ENCODE results near the gene CTF1. TPM values are rescaled to one million over a fixed set of nuclear protein-coding genes. Genes with fewer than 3 reads are reported as not detected.

The CTF1 gene
- total RNA-seq, 1 experiment from 2014 or later: not detected

Other genes starting within 250 kb of the CTF1 start
- 5.2 and 13.6 TPM in 2 replicates for gene PRR14, start 245.7 kb upstream of the CTF1 start, total RNA-seq (2014; rRNA removed; shearing (Covaris generic))
- gene FBRS, start 238.2 kb upstream of the CTF1 start, total RNA-seq (2014; rRNA removed; shearing (Covaris generic)): 5.0 and 5.9 TPM in 2 replicates
- gene SRCAP, start 197.4 kb upstream of the CTF1 start, total RNA-seq (2014; rRNA removed; shearing (Covaris generic)): 5.0 and 6.2 TPM in 2 replicates
- gene PHKG2, start 148.2 kb upstream of the CTF1 start, total RNA-seq (2014; rRNA removed; shearing (Covaris generic)): 30.8 and 42.5 TPM in 2 replicates
- 1.9 and 11.0 TPM in 2 replicates for gene CFAP119, start 134.6 kb upstream of the CTF1 start, total RNA-seq (2014; rRNA removed; shearing (Covaris generic))
- gene RNF40, start 134.3 kb upstream of the CTF1 start, total RNA-seq (2014; rRNA removed; shearing (Covaris generic)): 57.9 and 79.2 TPM in 2 replicates
- 10.7 and 13.9 TPM in 2 replicates for gene ZNF629, start 109.4 kb upstream of the CTF1 start, total RNA-seq (2014; rRNA removed; shearing (Covaris generic))
- 22.7 and 25.9 TPM in 2 replicates for gene BCL7C, start 2.5 kb upstream of the CTF1 start, total RNA-seq (2014; rRNA removed; shearing (Covaris generic))
- 5.0 and 13.8 TPM in 2 replicates for gene FBXL19, start 27.0 kb downstream of the CTF1 start, total RNA-seq (2014; rRNA removed; shearing (Covaris generic))
- 30.5 and 43.8 TPM in 2 replicates for gene ORAI3, start 52.5 kb downstream of the CTF1 start, total RNA-seq (2014; rRNA removed; shearing (Covaris generic))
- gene SETD1A, start 61.1 kb downstream of the CTF1 start, total RNA-seq (2014; rRNA removed; shearing (Covaris generic)): 1.4 and 1.7 TPM in 2 replicates
- gene HSD3B7, start 88.6 kb downstream of the CTF1 start, total RNA-seq (2014; rRNA removed; shearing (Covaris generic)): 0.68 and 1.0 TPM in 2 replicates
- gene STX1B, start 114.0 kb downstream of the CTF1 start, total RNA-seq (2014; rRNA removed; shearing (Covaris generic)): 0.04 TPM in 1 of 2 replicates, not detected in the other
- gene STX4, start 136.9 kb downstream of the CTF1 start, total RNA-seq (2014; rRNA removed; shearing (Covaris generic)): 10.5 and 15.7 TPM in 2 replicates
- 5.6 and 7.0 TPM in 2 replicates for gene ZNF668, start 177.6 kb downstream of the CTF1 start, total RNA-seq (2014; rRNA removed; shearing (Covaris generic))
- 6.4 and 6.9 TPM in 2 replicates for gene ZNF646, start 177.8 kb downstream of the CTF1 start, total RNA-seq (2014; rRNA removed; shearing (Covaris generic))
- 0.14 and 0.31 TPM in 2 replicates for gene PRSS53, start 192.3 kb downstream of the CTF1 start, total RNA-seq (2014; rRNA removed; shearing (Covaris generic))
- gene VKORC1, start 198.2 kb downstream of the CTF1 start, total RNA-seq (2014; rRNA removed; shearing (Covaris generic)): 75.1 and 81.7 TPM in 2 replicates
- gene BCKDK, start 211.8 kb downstream of the CTF1 start, total RNA-seq (2014; rRNA removed; shearing (Covaris generic)): 32.7 and 38.6 TPM in 2 replicates
- gene KAT8, start 221.1 kb downstream of the CTF1 start, total RNA-seq (2014; rRNA removed; shearing (Covaris generic)): 37.9 and 40.8 TPM in 2 replicates
- 0.04 TPM in 1 of 2 replicates, not detected in the other for gene PRSS8, start 239.1 kb downstream of the CTF1 start, total RNA-seq (2014; rRNA removed; shearing (Covaris generic))